ENCODE results near the gene STOML1.

GRCh38 chr15:73946795-73947370 lies 45.2 kb downstream of the STOML1 start:
- TF ChIP-seq CTCF (conservative IDR thresholded peaks at IDR 0.05) (no peak), ZFX (IDR thresholded peaks at IDR 0.05) (no peak)

All from C4-2B (cell line).